ENCODE results near the gene CEBPZ.

DNA sequence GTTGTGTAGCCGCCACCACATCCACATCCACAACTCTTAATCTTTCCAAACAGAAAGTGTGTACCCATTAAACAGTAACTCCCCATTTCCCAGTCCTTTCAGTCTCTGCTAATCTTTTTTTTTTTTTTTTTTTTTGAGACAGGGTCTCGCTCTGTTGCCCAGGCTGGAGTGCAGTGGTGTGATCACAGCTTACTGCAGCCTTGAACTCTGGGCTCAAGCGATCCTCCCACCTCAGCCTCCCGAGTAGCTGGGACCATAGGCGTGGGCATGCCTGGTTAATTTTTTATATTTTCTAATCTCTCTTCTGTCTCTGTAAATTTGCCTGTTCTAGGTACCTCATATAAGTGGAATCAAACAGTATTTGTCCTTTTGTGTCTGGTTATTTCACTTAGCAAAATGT, 78.2 kb downstream of the CEBPZ start:
- no peak for TF ChIP-seq POLR2A (IDR thresholded peaks at IDR 0.05)
- TF ChIP-seq CTCF (IDR thresholded peaks at IDR 0.05) = no peak

All from esophagus squamous epithelium (tissue), 4 donors.